Fibroblast of gingiva (primary cell): ENCODE measurements around the gene GABARAPL1.

Source experiments
- DNase-seq: peaks from one replicate; pipeline ENCODE4 v3.0.0-alpha.2; 2011; ENCODE audit warnings: low read depth

GABARAPL1 gene

DNA sequence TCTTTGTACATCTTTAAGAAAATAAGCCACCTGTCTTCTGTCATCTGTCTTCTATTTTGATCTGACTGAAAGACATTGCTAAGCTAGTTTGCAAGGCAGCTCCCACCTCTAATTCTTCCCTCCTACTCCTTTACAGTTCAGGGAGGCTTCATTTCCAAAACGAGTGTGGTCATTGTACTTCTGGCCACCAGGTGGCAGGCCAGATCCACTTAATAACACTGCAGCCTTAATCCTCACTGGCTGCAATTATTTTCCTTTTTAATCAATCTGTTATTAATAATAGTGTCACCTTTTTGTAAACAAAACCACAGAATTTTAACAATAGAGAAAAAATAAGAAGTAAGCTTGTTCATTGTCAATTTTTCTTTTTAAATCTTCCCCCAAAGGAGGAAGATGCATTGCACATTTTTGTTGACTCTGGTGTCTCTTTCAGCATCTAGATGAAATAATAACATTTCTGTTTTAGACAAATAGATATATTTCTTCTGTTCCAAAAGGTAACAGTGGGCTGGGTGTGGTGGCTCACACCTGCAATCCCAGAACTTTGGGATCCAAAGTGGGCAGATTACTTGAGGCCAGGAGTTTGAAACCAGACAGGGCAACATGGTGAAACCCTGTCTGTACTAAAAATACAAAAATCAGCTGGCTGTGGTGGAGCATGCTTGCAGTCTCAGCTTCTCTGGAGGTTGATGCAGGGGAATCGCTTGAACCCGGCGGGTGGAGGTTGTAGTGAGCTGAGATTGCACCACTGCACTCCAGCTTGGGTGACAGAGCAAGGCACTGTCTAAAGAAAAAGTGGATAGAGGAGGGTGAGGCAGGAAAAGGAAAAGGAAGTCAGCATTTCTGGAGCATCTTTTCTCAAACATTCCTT is 23.3 kb downstream of the GABARAPL1 start:
- peak; percentile 4 for DNase-seq

GRCh38 chr12:10236720-10237119 is 24.0 kb downstream of the GABARAPL1 start:
- no peak for DNase-seq

DNA sequence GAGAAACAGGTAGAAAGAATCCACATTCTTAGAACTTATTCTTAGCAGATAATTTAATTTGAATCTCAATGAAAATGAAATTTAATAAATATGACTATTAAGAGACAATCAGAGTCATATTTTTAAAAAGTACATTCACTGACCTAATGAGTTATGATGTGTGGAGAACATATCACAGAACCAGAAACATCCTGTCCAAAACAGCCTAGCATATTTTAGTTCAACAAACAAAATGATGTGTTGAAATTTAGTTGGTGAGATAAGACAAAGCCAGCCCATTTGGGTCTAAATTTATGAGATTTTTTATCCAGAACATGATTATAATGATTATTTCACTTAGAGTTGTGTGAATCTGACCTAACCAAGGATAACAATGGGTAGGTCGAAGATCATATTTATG is 25.8 kb downstream of the GABARAPL1 start:
- DNase-seq, result no peak

DNA sequence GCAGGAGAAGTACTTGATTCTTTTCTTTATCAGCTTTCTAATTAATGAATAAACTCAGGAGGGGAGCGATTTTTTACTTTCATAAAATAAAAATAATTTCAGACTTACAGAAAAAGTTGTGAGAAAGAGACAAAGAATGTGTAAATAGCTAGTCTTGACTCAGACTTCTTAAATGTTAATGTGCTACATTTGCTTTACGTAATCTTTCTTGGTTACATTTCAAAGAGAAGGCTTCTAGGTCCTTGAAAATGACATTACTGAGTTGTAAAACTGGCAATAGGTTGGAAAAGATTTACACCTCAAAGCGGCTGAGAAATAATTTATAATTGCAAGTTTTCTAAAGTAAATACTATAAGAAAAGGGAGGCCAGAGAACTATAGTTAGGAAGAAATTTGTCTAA is 28.6 kb downstream of the GABARAPL1 start:
- DNase-seq, result no peak

- no peak for DNase-seq
Observed at GRCh38 chr12:10241727-10242126, 29.1 kb downstream of the GABARAPL1 start.

- no peak for DNase-seq
Observed at GRCh38 chr12:10242539-10242938, 29.9 kb downstream of the GABARAPL1 start.

DNA sequence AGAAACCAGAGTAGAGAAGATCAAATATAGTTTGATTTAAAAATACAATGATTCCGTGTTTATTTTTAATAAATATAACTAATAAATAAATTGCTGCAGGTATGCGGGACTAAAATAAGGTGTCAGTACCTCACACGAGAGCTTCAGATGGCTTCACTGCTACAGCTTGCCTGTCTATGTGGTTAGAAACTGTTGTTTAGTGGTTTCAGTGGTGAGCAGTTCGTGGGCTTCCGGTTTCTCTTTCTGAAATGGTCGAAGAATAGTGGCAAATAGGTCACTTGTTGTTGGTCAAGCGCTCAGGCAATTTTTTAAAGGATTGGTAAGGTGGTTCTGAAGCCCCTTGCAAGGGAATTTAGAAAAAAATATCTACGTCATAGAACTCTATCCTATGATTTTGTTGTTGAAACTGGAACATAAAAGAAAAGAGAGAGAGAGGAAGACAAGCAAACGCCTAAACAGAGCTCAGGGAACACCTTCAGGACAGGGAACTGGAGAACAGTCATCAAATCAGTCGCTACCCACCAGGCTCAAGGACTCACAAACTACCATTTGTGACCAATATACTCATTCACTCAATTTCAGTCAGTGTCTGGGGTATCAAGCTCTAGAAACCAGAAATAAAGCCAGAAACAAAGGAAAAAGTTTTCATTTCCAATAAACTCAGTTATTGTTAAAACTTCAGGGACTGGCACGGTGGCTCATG is 31.3 kb downstream of the GABARAPL1 start:
- no peak for DNase-seq

DNA sequence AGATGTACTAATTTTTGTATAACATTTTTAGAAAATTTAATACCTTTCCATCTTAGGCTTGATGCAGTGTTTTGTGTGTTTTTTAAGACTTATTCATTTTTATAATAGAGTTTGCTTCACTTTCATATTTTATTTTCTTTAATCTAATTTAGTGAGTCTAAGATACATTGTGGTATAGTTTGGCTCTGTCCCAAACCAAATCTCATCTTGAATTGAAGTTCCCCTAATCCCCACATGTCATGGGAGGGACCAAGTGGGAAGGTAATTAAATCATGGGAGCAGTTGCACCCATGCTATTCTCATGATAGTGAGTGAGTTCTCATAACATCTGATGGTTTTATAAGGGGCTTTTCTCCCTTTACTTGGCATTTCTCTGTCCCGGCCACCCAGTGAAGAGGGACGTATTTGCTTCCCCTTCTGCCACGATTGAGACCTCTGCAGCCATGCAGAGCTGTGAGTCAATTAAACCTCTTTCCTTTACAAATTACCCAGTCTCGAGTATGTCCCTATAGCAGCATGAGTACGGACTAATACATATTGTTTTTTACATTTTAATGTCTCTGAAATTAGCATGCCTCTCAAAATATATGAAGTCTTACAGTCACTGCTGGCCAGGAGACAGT is 34.9 kb downstream of the GABARAPL1 start:
- no peak for DNase-seq

DNA sequence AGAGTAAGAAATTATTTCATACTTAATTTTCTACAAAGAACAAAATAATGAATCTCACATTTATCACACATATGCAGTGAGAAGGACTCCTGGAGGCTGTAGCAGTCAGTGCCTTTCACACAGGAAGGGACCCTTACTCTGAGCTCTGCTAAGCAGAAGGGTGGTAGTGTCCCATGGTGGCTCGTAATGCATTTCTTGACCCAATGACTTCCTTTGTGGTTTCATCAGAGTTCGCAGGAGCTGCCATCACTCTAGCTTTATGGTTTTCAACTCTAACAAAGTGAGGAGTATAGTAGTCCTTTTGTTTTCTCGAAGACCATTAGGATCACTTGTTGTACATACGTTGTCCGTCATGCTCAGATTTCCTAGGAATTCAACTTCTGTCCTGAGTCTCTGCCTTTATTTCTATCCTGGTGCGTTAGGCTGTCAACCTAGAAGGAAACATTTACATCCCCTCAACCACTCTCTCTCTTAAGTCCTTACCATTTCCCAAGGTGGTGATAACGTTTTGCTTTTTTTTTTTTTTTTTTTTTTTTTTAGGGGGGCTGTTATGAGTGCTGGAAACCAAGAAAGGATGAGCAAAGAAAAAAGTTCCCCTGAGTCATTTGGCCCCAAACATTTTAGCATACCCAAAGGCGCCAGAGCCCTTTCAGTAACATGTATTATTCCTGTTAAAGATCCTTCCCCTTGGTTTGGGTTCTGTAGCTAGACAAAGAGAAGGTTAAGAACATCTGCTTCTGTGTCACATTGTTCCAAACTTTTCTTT is 37.2 kb downstream of the GABARAPL1 start:
- DNase-seq, result no peak

DNA sequence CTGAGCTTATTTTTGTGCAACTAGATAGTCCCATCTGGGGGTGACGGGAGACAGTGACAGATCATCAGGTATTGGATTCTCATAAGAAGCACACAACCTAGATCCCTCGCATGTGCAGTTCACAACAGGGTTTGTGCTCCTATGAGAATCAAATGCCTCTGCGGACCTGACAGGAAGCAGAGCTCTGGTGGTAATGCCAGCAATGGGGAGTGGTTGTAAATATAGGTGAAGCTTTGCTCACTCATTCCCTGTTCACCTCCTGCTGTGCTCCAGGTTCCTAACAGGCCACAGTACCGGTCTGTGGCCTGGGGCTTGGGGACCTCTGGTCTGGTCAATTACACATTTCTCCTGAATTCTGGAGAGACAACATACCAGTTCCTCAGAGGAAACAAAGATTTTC is 39.0 kb downstream of the GABARAPL1 start:
- no peak for DNase-seq

GRCh38 chr12:10252201-10252600 is 39.5 kb downstream of the GABARAPL1 start:
- DNase-seq, result no peak

DNA sequence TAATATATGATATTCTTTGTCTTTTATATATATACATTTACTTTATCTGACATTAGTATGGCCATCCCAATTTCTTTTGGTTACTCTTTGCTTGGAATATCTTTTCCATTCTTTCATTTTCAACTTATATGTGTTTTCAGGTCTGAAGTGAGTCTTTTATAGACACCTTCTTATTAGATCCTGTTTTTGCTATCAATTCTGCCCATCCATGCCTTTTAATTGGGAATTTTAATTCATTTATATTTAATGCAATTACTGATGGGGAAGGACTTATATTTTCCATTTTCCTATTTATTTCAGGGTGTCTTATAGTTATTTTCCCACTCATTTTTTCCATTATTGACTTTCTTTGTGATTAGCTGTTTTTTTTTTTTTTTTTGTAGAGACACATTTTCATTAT is 43.4 kb downstream of the GABARAPL1 start:
- DNase-seq, result no peak

- DNase-seq, result no peak
Observed at GRCh38 chr12:10260927-10261326, 48.2 kb downstream of the GABARAPL1 start.

DNA sequence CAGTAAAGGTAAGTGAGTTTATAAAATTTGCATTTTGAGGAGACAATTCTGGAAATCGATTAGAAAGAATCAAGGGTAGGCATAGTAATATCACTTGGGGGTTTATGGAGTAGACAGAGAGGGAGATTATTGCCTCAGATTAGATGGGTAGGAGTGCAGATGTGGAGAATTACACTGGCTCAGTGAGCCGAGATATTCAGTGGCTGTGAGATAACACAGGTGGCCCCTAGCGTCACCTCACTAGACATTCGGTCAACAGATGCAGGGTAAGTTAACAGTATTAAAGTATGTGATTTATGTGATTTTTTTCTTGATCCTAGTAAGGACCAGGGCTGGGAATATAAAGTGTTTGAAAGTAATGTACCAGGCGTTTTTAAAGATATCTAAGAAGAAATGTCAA is 55.4 kb downstream of the GABARAPL1 start:
- no peak for DNase-seq

DNA sequence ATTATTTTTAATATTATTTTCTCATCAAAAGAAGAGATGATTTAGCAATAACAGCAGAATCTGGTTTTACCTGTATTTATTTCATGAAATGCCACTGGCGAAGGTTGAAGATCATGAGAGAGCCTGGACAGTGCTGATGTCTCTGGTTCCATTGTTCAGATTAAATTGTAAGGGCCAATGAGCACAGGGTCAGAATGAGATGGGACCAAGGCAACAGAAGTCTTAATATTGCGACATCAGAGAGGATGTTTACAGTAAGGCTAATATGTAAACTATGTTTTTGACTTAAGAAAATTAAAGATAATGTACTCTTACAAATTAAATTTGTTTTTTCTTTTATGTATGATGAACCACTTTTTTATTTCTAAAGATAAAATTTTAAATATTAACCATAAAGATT is 59.8 kb downstream of the GABARAPL1 start:
- DNase-seq, result no peak
